Mesothelial cell of epicardium (in vitro differentiated cells): Measurements from ENCODE around the gene PLEKHH1. TPM values are rescaled to one million over a fixed set of nuclear protein-coding genes. Genes with fewer than 3 reads are reported as not detected.

ENCODE experiments used
- DNase-seq, 2 experiments: peaks; one replicate each; pipeline ENCODE4 v3.0.0; 2021; ENCODE audit warnings: low spot score in 2 of 2; ENCODE audit not compliant: unreplicated experiment in 2 of 2
- H3K27ac Mint-ChIP-seq: 2 replicates; pipeline ENCODE4 v1.8.0; 2021; ENCODE audit warnings: mixed read lengths
- H3K27me3 Mint-ChIP-seq: 2 replicates; pipeline ENCODE4 v1.8.0; 2021; ENCODE audit warnings: low read depth, mixed read lengths
- H3K36me3 Mint-ChIP-seq: 2 replicates; pipeline ENCODE4 v1.8.0; 2021; ENCODE audit warnings: mixed read lengths
- H3K4me1 Mint-ChIP-seq: 2 replicates; pipeline ENCODE4 v1.8.0; 2021; ENCODE audit warnings: mixed read lengths
- H3K4me3 Mint-ChIP-seq: 2 replicates; pipeline ENCODE4 v1.8.0; 2021; ENCODE audit warnings: mild to moderate bottlenecking, moderate library complexity, mixed read lengths
- H3K9me3 Mint-ChIP-seq: 2 replicates; pipeline ENCODE4 v1.8.0; 2021; ENCODE audit warnings: mixed read lengths
- total RNA-seq: library from RNA; stranded (reverse); gene quantifications from 3 replicates; pipeline ENCODE4 v1.2.1, GENCODE V29; 2021
- TF ChIP-seq, protein P1 (sequence below): fragments of 200-600 bp; sonication (generic); IDR thresholded peaks from one replicate; pipeline ENCODE4 v1.5.0; 2021; ENCODE audit warnings: antibody characterized with exemption; ENCODE audit not compliant: unreplicated experiment

The PLEKHH1 gene
- total RNA-seq, 1 donor from 2014 or later: 21.4 TPM

GRCh38 chr14:67523764-67524633 is 9.1 kb upstream of the PLEKHH1 start:
- no peaks in the 10 kb centered on the region for H3K9me3 Mint-ChIP-seq
- TF ChIP-seq, protein P1, sequence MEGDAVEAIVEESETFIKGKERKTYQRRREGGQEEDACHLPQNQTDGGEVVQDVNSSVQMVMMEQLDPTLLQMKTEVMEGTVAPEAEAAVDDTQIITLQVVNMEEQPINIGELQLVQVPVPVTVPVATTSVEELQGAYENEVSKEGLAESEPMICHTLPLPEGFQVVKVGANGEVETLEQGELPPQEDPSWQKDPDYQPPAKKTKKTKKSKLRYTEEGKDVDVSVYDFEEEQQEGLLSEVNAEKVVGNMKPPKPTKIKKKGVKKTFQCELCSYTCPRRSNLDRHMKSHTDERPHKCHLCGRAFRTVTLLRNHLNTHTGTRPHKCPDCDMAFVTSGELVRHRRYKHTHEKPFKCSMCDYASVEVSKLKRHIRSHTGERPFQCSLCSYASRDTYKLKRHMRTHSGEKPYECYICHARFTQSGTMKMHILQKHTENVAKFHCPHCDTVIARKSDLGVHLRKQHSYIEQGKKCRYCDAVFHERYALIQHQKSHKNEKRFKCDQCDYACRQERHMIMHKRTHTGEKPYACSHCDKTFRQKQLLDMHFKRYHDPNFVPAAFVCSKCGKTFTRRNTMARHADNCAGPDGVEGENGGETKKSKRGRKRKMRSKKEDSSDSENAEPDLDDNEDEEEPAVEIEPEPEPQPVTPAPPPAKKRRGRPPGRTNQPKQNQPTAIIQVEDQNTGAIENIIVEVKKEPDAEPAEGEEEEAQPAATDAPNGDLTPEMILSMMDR: no peak
- H3K27me3 Mint-ChIP-seq: peaks cover 70% of the 10 kb centered on the region
- DNase-seq: no peak
- H3K4me3 Mint-ChIP-seq: no peak overlapping the region
- no peak overlapping the region for H3K27ac Mint-ChIP-seq
- no peaks in the 10 kb centered on the region for H3K36me3 Mint-ChIP-seq
- H3K4me1 Mint-ChIP-seq: peaks cover 5% of the 10 kb centered on the region

DNA sequence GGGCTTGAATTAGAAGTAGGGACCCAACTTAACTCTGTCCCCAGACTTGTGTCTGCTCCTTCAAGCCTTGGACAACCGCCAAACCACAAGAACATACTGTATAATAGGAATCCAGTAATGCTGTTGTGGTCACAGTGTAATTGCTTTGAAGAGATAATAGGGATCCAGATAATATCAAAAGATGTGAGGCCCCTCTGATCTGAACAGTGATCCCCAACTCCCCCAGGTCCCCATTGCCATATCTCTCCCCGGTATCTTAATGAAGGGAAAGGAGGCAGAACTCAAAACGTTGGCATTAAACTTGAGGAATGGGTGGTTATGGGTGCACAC is 8.5 kb upstream of the PLEKHH1 start:
- Mint-ChIP-seq H3K27ac (no peak overlapping the region), H3K4me3 (no peak overlapping the region)

GRCh38 chr14:67525389-67525788 is 7.7 kb upstream of the PLEKHH1 start:
- DNase-seq: no peak
- Mint-ChIP-seq H3K36me3 (no peaks in the 10 kb centered on the region), H3K9me3 (no peaks in the 10 kb centered on the region), H3K4me3 (no peak overlapping the region), H3K27ac (no peak overlapping the region), H3K4me1 (peaks cover 5% of the 10 kb centered on the region), H3K27me3 (peaks cover 60% of the 10 kb centered on the region)
- TF ChIP-seq, protein P1: no peak

More for the DNA sequence above, 8.5 kb upstream of the PLEKHH1 start:
- H3K36me3 Mint-ChIP-seq: no peaks in the 10 kb centered on the region
- DNase-seq: no peak
- no peaks in the 10 kb centered on the region for H3K9me3 Mint-ChIP-seq
- TF ChIP-seq, protein P1: no peak
- peaks cover 68% of the 10 kb centered on the region for H3K27me3 Mint-ChIP-seq
- H3K4me1 Mint-ChIP-seq: peaks cover 5% of the 10 kb centered on the region

DNA sequence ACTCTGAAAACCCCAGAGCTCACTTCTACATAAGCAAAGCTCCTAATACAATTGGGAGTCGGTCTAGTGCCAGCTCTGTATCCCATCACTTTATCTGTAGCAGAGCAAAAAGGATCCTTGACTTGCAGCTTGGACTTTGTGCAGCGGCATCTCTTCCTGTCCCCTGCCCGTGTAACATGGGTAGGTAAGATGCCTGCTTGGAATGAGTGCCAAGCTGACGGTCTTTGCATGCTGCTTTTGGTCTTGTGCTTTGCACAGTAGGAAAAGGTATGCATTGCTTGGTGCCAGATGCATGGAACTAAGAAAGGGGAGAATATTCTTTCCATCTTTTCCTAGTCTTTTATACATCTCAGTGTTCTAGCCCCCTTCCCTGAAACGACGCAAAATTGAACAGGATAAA is 6.9 kb upstream of the PLEKHH1 start:
- Mint-ChIP-seq H3K4me3 (no peak overlapping the region), H3K27ac (no peak overlapping the region), H3K9me3 (no peaks in the 10 kb centered on the region), H3K27me3 (peaks cover 57% of the 10 kb centered on the region), H3K36me3 (no peaks in the 10 kb centered on the region), H3K4me1 (peaks cover 5% of the 10 kb centered on the region)
- TF ChIP-seq, protein P1: no peak
- DNase-seq: no peak

DNA sequence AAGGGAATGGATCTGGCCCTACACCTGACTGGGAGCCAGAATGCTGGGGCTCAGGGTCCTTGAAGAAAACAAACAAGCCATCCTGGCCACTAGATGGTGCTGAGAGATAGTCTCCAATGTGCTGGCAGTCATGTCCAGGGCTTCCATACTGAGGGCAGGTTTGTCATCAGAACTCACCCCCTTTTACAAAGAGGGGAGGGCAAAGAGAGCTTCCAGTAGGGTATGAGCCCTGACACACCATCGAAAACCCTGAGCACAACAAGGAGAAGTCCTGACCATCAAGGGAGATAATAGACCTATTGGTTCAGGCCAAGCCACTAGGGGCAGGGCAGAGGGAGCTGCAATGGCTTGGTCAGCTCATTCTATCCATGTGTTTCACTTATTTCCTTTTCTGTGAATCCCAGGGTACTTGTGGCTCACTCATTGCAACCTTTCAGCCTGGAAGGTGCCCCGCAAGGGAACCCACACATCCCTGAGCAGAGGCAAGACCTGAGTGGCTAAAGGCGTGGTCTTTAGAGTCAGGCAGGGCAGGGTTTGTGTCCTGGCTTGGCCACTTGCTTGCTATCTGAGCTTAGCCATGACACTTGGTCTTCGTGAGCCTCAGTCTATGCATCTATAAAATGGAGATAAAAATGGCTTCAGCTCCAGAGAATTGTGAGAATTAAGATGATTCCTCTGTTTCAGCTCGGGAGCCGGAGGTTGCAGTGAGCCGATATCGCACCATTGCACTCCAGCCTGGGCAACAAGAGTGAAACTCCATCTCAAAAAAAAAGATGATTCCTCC is 6.2 kb upstream of the PLEKHH1 start:
- Mint-ChIP-seq H3K4me1 (peaks cover 5% of the 10 kb centered on the region), H3K9me3 (no peaks in the 10 kb centered on the region), H3K27ac (no peak overlapping the region), H3K4me3 (no peak overlapping the region), H3K27me3 (peaks cover 52% of the 10 kb centered on the region), H3K36me3 (no peaks in the 10 kb centered on the region)
- no peak for DNase-seq
- TF ChIP-seq, protein P1: no peak
